Mesenteric fat pad (tissue), 1 donor: ENCODE data around the gene ZFPM1. TPM values are rescaled to one million over a fixed set of nuclear protein-coding genes. Genes with fewer than 3 reads are reported as not detected.

Experiments used
- DNase-seq: peaks from one replicate; pipeline ENCODE4 v3.0.0-alpha.2; 2020; ENCODE audit warnings: low spot score
- total RNA-seq: library from RNA; stranded (reverse); fragmentation: NEBNext Ultra II Directional; extraction: Animal tissue kit (Norgen Biotek cat#: 25700); gene quantifications from one replicate; pipeline ENCODE4 v1.2.1, GENCODE V29; 2021
- donor health status: DM: yes; HTN: yes; CAD: no.

Gene ZFPM1
- total RNA-seq, 1 donor from 2014 or later = 4.8 TPM

DNA sequence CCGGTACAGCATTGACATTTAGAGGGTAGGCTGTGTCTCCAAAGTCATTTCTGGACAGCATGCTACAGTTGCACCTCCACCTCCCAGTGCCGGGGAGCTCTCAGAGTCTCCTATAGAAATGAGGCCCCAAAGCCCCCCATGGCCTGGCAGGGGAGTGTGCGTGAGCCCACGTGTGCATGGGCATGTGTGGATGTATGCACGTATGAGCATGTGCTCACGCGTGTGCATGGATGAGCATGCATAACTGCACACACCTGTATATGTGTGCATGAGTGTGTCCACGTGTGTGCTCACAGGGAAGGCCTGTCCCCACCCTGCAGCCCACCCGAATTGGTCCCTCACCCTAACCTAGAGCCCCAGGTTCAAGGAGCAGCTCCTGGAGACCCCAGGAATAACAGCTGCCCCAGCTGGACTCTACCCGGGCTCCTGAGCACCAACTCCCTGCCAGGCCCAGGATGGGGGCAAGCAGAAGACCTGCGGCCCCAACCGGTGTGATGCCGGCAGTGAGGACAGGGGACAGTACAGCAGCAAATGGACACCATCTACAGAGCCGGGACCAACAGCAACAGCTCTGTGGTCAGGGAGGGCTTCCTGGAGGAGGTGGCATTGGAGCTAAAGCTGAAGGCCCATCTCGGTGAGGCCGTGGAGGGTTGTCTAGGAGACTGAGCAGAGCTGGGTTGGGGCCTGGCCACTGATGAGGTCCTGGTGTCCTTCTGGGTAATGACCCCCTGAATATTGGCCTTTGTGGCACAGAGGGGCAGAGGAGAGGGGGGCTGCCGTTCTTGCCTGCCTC is 35.2 kb upstream of the ZFPM1 start:
- DNase-seq = no peak

GRCh38 chr16:88418869-88419268 is 34.2 kb upstream of the ZFPM1 start:
- DNase-seq = no peak

DNA sequence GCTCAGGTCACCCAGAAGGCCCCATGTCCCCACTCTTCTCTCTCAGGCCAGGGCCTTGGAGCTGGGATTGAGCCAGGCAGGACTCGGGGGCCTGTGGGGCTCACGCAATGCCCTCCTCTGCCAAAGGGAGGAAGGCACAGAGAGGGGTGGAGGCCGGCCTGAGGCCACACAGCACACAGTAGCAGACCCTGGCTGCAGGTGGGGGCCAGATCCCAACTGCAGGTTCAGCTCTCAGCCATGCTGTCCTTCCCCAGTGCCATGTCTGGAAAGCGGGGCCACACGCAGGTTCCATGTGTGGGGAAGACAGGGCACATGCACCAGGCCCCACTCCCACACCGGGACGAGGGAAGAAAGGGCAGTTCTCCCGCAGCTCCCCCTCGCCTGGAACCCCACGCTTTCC is 33.3 kb upstream of the ZFPM1 start:
- DNase-seq = no peak

DNA sequence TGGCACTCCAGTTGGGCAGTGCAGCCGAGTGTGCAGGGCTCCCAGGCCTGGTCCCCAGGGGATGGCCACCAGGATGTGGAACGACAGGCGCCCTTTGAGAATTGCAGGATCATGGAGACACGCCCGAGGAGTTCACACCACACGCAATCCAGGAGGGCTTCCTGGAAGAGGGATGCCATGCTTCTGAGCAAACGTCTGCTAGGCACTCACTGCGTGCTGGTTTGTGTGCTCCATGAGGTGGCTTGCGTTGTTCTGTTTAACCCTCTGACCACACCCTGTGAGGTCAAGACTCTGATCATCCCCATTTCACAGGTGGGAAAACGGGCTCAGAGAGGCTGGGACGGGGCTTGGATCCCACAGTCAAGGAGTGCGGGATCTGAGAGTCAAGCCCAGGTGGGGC is 32.6 kb upstream of the ZFPM1 start:
- DNase-seq = no peak

GRCh38 chr16:88421301-88421700 is 31.8 kb upstream of the ZFPM1 start:
- DNase-seq = no peak

DNA sequence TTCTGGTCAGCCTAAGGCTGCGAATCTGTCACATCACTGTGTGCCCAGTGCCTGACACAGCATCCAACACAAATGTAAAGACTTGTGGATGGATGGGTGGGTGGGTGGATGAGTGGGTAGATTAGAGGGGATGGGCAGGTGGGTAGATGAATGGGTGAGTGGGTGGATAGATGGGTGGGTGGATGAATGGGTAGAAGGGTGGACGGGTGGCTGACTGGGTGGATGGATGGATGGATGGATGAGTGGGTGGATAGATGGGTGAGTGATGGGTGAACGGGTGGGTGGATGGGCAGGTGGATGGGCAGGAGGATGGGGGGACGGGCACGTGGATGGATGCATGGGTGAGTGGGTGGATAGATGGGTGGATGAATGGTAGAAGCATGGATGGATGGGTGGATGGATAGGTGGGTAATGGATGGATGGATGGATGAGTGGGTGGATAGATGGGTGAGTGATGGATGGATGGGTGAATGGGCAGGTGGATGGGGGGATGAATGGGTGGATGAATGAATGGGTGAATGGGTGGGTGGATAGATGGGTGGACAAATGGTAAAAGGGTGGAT is 31.1 kb upstream of the ZFPM1 start:
- no peak for DNase-seq

GRCh38 chr16:88422733-88423447 is 30.2 kb upstream of the ZFPM1 start:
- DNase-seq = no peak

- DNase-seq = no peak
Measured at GRCh38 chr16:88423448-88423850, 29.6 kb upstream of the ZFPM1 start.

DNA sequence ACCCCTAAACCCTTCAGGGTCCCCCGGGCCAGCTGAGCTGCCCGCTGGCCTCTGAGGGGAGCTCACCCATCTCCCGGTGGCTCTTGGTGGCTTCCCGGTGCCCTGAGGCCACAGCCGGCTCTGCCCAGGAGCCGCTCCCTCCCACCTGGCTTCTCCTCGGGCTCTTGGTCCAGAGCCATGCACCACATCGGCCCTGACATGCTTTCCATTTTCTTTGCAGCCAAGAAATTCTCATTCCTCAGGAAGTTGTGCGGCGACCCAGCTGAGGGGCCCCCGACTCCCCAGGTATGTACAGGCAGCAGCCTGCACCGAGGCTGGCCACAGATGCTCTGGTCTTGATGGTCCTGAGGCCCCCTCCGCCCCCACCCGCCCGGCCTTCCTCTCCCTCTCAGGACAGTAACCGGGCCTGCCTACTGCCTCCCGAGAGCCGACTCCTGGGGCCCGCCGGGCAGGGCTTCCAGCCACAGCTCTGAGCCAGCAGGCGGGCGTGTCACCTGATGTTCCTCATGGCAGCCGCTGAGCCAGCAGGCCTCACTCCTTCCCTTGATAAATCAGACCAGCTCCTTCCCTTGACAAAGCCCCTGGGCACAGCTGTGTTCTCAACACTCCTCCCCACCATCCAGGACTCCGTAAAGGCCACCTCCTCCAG is 28.4 kb upstream of the ZFPM1 start:
- DNase-seq = no peak

- no peak for DNase-seq
Measured at GRCh38 chr16:88426018-88426417, 27.1 kb upstream of the ZFPM1 start.

DNA sequence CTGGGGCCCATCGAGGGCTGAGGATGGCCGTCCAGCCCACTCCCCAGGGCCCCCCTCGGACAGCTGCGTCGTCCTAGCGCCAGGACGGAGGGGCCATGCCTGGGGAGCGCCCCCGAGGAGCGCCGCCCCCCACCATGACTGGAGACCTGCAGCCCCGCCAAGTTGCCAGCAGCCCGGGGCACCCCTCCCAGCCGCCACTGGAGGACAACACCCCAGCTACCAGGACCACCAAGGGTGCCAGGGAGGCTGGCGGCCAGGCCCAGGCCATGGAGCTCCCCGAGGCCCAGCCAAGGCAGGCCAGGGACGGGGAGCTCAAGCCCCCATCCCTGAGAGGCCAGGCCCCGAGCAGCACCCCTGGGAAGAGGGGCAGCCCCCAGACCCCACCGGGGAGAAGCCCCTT is 25.7 kb upstream of the ZFPM1 start:
- DNase-seq = no peak

DNA sequence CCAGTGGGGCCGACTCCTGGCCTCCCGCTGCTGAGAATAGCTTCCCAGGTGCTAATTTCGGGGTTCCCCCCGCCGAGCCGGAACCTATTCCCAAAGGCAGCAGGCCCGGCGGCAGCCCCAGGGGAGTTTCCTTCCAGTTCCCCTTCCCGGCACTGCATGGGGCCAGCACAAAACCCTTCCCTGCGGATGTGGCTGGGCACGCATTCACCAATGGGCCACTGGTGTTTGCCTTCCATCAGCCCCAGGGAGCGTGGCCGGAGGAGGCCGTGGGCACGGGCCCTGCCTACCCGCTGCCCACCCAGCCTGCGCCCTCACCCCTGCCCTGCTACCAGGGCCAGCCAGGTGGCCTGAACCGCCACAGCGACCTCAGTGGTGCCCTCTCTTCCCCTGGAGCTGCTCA is 24.9 kb upstream of the ZFPM1 start:
- no peak for DNase-seq

GRCh38 chr16:88428616-88429386 is 24.3 kb upstream of the ZFPM1 start:
- DNase-seq = no peak

DNA sequence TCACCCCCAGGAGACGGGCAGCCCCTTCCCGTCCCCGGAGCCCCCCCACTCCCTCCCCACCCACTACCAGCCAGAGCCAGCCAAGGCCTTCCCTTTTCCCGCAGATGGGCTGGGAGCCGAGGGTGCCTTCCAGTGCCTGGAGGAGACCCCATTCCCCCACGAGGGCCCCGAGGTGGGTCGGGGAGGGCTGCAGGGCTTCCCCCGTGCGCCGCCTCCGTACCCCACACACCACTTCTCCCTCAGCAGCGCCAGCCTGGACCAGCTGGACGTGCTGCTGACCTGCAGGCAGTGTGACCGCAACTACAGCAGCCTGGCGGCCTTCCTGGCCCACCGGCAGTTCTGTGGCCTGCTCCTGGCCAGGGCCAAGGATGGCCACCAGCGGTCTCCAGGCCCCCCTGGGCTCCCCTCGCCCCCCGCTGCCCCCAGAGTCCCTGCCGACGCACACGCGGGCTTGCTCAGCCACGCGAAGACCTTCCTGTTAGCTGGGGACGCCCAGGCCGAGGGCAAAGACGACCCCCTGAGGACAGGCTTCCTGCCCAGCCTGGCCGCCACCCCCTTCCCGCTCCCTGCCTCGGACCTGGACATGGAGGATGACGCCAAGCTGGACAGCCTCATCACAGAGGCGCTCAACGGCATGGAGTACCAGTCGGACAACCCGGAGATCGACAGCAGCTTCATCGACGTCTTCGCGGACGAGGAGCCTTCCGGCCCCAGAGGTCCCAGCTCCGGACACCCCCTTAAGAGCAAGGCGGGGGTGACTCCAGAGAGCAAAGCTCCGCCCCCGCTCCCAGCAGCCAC is 23.5 kb upstream of the ZFPM1 start:
- DNase-seq = no peak

- DNase-seq = no peak
Measured at GRCh38 chr16:88430185-88430523, 22.9 kb upstream of the ZFPM1 start.

GRCh38 chr16:88430524-88431446 is 22.3 kb upstream of the ZFPM1 start:
- DNase-seq = no peak

DNA sequence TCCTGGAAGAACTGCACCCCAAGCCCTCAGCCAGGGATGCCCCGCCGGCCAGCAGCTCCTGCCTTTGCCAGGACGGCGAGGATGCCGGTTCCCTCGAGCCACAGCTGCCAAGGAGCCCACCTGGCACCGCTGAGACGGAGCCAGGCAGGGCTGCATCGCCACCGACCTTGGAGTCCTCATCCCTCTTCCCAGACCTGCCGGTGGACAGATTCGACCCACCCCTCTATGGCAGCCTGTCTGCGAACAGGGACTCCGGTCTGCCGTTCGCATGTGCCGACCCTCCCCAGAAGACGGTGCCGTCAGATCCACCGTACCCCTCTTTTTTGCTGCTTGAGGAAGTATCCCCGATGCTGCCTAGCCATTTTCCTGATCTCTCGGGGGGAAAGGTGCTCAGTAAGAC is 21.4 kb upstream of the ZFPM1 start:
- DNase-seq = no peak

DNA sequence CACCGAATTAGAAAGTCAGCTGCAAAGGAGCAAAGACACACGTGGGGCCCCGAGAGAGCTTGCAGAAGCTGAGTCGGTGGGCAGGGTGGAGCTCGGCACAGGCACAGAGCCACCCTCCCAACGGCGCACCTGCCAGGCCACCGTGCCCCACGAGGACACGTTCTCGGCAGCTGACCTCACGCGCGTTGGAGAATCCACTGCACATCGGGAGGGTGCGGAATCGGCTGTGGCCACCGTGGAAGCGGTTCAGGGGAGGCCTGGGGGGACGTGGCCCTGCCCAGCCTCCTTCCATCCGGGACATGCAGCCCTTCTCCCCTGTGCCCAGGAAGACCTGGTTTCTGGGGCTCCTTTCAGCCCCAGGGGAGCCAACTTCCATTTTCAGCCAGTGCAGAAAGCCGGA is 20.9 kb upstream of the ZFPM1 start:
- no peak for DNase-seq

GRCh38 chr16:88432753-88433152 is 20.3 kb upstream of the ZFPM1 start:
- DNase-seq = no peak
